HCT116 (cell line): ENCODE results near the gene CAMK1D. TPM values are rescaled to one million over a fixed set of nuclear protein-coding genes. Genes with fewer than 3 reads are reported as not detected.

Experiments
- ATAC-seq: fragments of 200-7000 bp; cut with Tn5 transposase; 2 replicates; pipeline ENCODE4 v1.9.1; 2020; ENCODE audit warnings: mild to moderate bottlenecking, moderate library complexity
- BruUV-seq: library from RNA; stranded (reverse); fragments of 400-500 nt; replicated peaks from 2 replicates; lab custom pipeline; 2021; lab: Mats Ljungman, UMichigan
- CTCF ChIA-PET: fragments of 300-600 bp; sonication (Branson Sonifier 250); formaldehyde crosslinking; loops from one replicate; lab custom pipeline; 2021; ENCODE audit warnings: antibody characterized with exemption; lab: Charles Lee
- POLR2A ChIA-PET: fragments of 300-600, 350-600 bp; sonication (Branson Sonifier 250); formaldehyde crosslinking; loops from one replicate; lab custom pipeline; 2021; ENCODE audit warnings: antibody characterized with exemption; lab: Charles Lee
- RAD21 ChIA-PET, 2 experiments: fragments of 300-600 bp; sonication (Branson Sonifier 250); formaldehyde crosslinking; loops; one replicate each; lab custom pipeline; 2023; ENCODE audit warnings: low total read pairs in 2 of 2; ENCODE audit not compliant: uncharacterized antibody in 2 of 2, unreplicated experiment in 2 of 2, low non-redundant PET in 1 of 2; lab: Charles Lee
- DNase-seq: peaks from one replicate; pipeline ENCODE4 v3.0.0-alpha.2; 2010; ENCODE audit warnings: low read depth, low spot score
- H2AFZ ChIP-seq: fragments of 200-600 bp; shearing (Covaris generic), sonication (generic); 2 replicates; pipeline ENCODE4 v1.6.1; 2017; ENCODE audit warnings: low read depth, mixed run types, mixed read lengths, antibody characterized with exemption, low read length; ENCODE audit not compliant: poor library complexity, severe bottlenecking
- H3K27ac ChIP-seq: 2 replicates; pipeline ENCODE4 v1.5.1; 2012; ENCODE audit warnings: low read depth, low read length
- H3K27me3 ChIP-seq: fragments of 200-600 bp; sonication (generic); 2 replicates; pipeline ENCODE4 v1.6.1; 2016; ENCODE audit warnings: mixed run types, low read length, mixed read lengths; ENCODE audit not compliant: insufficient read depth
- H3K36me3 ChIP-seq, 2 experiments: fragments of 200-500 bp in 1 of 2; fragments of 200-600 bp in 1 of 2; sonication (Bioruptor generic) in 1 of 2; sonication (generic) in 1 of 2; 2 replicates each; pipeline versions ENCODE4 v1.5.1 to v1.6.1; 2014 to 2016; ENCODE audit warnings: low read length in 2 of 2, inconsistent platforms in 1 of 2, mixed read lengths in 1 of 2, mixed run types in 1 of 2; ENCODE audit not compliant: insufficient read depth in 2 of 2, control insufficient read depth in 1 of 2
- H3K4me1 ChIP-seq, 2 experiments: fragments of 200-600 bp in 1 of 2; sonication (generic) in 1 of 2; 2 replicates each; pipeline versions ENCODE4 v1.5.1 to v1.6.1; 2012 to 2017; ENCODE audit warnings: low read length in 2 of 2, inconsistent platforms in 1 of 2, mild to moderate bottlenecking in 1 of 2, mixed read lengths in 1 of 2, mixed run types in 1 of 2, moderate library complexity in 1 of 2; ENCODE audit not compliant: insufficient read depth in 2 of 2, control insufficient read depth in 1 of 2
- H3K4me2 ChIP-seq: fragments of 200-600 bp; sonication (generic); 2 replicates; pipeline ENCODE4 v1.6.1; 2017; ENCODE audit warnings: mixed run types, low read length, mixed read lengths
- H3K4me3 ChIP-seq, 2 experiments: fragments of 200-600 bp in 1 of 2; sonication (generic) in 1 of 2; replicated peaks in 1 of 2; 2 replicates each; pipeline ENCODE4 v1.5.1; 2011 to 2016; ENCODE audit warnings: low read length in 2 of 2, control low read depth in 1 of 2, low read depth in 1 of 2, mild to moderate bottlenecking in 1 of 2, mixed read lengths in 1 of 2, mixed run types in 1 of 2
- H3K79me2 ChIP-seq: fragments of 200-600 bp; sonication (generic); 2 replicates; pipeline ENCODE4 v1.6.1; 2017; ENCODE audit warnings: mild to moderate bottlenecking, mixed run types, low read length, moderate library complexity, mixed read lengths; ENCODE audit not compliant: insufficient read depth
- H3K9ac ChIP-seq: fragments of 200-600 bp; sonication (generic); 2 replicates; pipeline ENCODE4 v1.6.1; 2016; ENCODE audit warnings: low read length, mixed read lengths
- H3K9me2 ChIP-seq: fragments of 200-600 bp; sonication (generic), shearing (Covaris generic); 2 replicates; pipeline ENCODE4 v1.6.1; 2017; ENCODE audit warnings: mixed run types, mild to moderate bottlenecking, moderate library complexity; ENCODE audit not compliant: insufficient read depth
- H3K9me3 ChIP-seq, 2 experiments: fragments of 200-500 bp in 1 of 2; fragments of 200-600 bp in 1 of 2; sonication (Bioruptor generic) in 1 of 2; sonication (generic) in 1 of 2; 2 replicates each; pipeline ENCODE4 v1.6.1; 2014 to 2017; ENCODE audit warnings: low read length in 2 of 2, mixed read lengths in 2 of 2, inconsistent platforms in 1 of 2, low read depth in 1 of 2, mild to moderate bottlenecking in 1 of 2, mixed run types in 1 of 2, moderate library complexity in 1 of 2; ENCODE audit not compliant: control insufficient read depth in 1 of 2, insufficient read depth in 1 of 2
- H4K20me1 ChIP-seq: fragments of 200-600 bp; sonication (generic), shearing (Covaris generic); 2 replicates; pipeline ENCODE4 v1.6.1; 2017; ENCODE audit warnings: mixed run types, mild to moderate bottlenecking, moderate library complexity; ENCODE audit not compliant: insufficient read depth
- ATF3 ChIP-seq: IDR thresholded peaks from 2 replicates; pipeline ENCODE4 v1.6.1; 2012
- CEBPB ChIP-seq: IDR thresholded peaks from 2 replicates; pipeline ENCODE4 v1.6.1; 2012; ENCODE audit warnings: low read depth
- ELF1 ChIP-seq: IDR thresholded peaks from 2 replicates; pipeline ENCODE4 v1.6.1; 2012; ENCODE audit warnings: low read depth, borderline replicate concordance
- EZH2phosphoT487 ChIP-seq: fragments of 200-600 bp; IDR thresholded peaks from 2 replicates; pipeline ENCODE4 v1.6.1; 2018; ENCODE audit warnings: antibody characterized with exemption, borderline replicate concordance
- FOSL1 ChIP-seq: IDR thresholded peaks from 2 replicates; pipeline ENCODE4 v1.6.1; 2012; ENCODE audit warnings: low read depth
- JUND ChIP-seq: IDR thresholded peaks from 2 replicates; pipeline ENCODE4 v1.6.1; 2012
- POLR2A ChIP-seq: IDR thresholded peaks from 2 replicates; pipeline ENCODE4 v1.7.0; 2011; ENCODE audit warnings: borderline replicate concordance; ENCODE audit not compliant: insufficient read depth, insufficient read length; ENCODE audit errors: extremely low read depth
- POLR2AphosphoS5 ChIP-seq: IDR thresholded peaks from 2 replicates; pipeline ENCODE4 v1.6.1; 2011; ENCODE audit warnings: mild to moderate bottlenecking, low read depth, low read length, moderate library complexity
- RAD21 ChIP-seq: IDR thresholded peaks from 2 replicates; pipeline ENCODE4 v1.6.1; 2012; ENCODE audit warnings: low read depth, mild to moderate bottlenecking
- REST ChIP-seq: IDR thresholded peaks from 2 replicates; pipeline ENCODE4 v1.6.1; 2012; ENCODE audit warnings: low read depth
- SP1 ChIP-seq: IDR thresholded peaks from 2 replicates; pipeline ENCODE4 v1.6.1; 2012; ENCODE audit warnings: low read depth
- TCF7L2 ChIP-seq: IDR thresholded peaks from 2 replicates; pipeline ENCODE4 v1.7.0; 2011; ENCODE audit warnings: borderline replicate concordance, inconsistent platforms; ENCODE audit not compliant: insufficient read depth, insufficient read length; ENCODE audit errors: extremely low read depth
- YY1 ChIP-seq: IDR thresholded peaks from 2 replicates; pipeline ENCODE4 v1.6.1; 2011; ENCODE audit warnings: low read length, low read depth, moderate library complexity, mild to moderate bottlenecking; ENCODE audit not compliant: insufficient replicate concordance; ENCODE audit errors: extremely low read depth
- ZFX ChIP-seq: fragments of 450-650 bp; IDR thresholded peaks from 2 replicates; pipeline ENCODE4 v1.6.1; 2017
- ZNF274 ChIP-seq: fragments of 200-500 bp; sonication (Bioruptor generic); IDR thresholded peaks from 2 replicates; pipeline ENCODE4 v1.6.1; 2014; ENCODE audit warnings: mild to moderate bottlenecking, low read depth, low read length, inconsistent platforms
- intact Hi-C: fragments of 100-400 bp; cut with micrococcal nuclease; formaldehyde crosslinking; loops from 2 replicates; pipeline ENCODE4 v1.10.0; 2022
- total RNA-seq: library from RNA; stranded (reverse); gene quantifications from one replicate; pipeline ENCODE4 v1.2.1, GENCODE V29; 2021; ENCODE audit not compliant: unreplicated experiment

Gene CAMK1D
- total RNA-seq, 1 experiment from 2014 or later, result 9.6 TPM

- Histone ChIP-seq H3K27me3 (no peaks in the 10 kb centered on the region), H3K4me3 (no peak overlapping the region), H3K27ac (no peak overlapping the region), H3K9ac (no peak overlapping the region), H3K36me3 (no peaks in the 10 kb centered on the region), H3K9me2 (no peaks in the 10 kb centered on the region), H4K20me1 (no peaks in the 10 kb centered on the region), H3K4me1 (no peaks in the 10 kb centered on the region), H2AFZ (no peak overlapping the region), H3K4me2 (no peak overlapping the region), H3K79me2 (no peaks in the 10 kb centered on the region), H3K9me3 (no peaks in the 10 kb centered on the region)
- no peak for TF ChIP-seq ELF1
- TF ChIP-seq RAD21, result no peak
- TF ChIP-seq TCF7L2, result no peak
- no peak for TF ChIP-seq JUND
- TF ChIP-seq EZH2phosphoT487, result no peak
- TF ChIP-seq ZFX, result no peak
- TF ChIP-seq POLR2A, result no peak
- TF ChIP-seq SP1, result no peak
- TF ChIP-seq REST, result no peak
- no peak for TF ChIP-seq FOSL1
- TF ChIP-seq ATF3, result no peak
- TF ChIP-seq CEBPB, result no peak
- no peak for TF ChIP-seq ZNF274
- no peak for TF ChIP-seq YY1
- no peak for TF ChIP-seq POLR2AphosphoS5
- CTCF ChIA-PET, result no interaction called here
- DNase-seq, result no peak
- intact Hi-C loops, result no loop called here
- RAD21 ChIA-PET, result no interaction called here
- no peak for ATAC-seq
- no TSS peak for BruUV-seq
- POLR2A ChIA-PET, result no interaction called here
Measured at GRCh38 chr10:12432402-12433189, 83.2 kb downstream of the CAMK1D start.
